CD4-positive, alpha-beta T cell (primary cell): ENCODE data around the gene HEPACAM2. TPM values are rescaled to one million over a fixed set of nuclear protein-coding genes. Genes with fewer than 3 reads are reported as not detected.

Source experiments
- ATAC-seq: fragments of 200-7000 bp; cut with Tn5 transposase; one replicate; pipeline ENCODE4 v1.10.0; 2022; ENCODE audit warnings: mild to moderate bottlenecking; ENCODE audit not compliant: poor library complexity
- CTCF ChIA-PET: fragments of 350-600 bp; sonication (Branson Sonifier 250); formaldehyde crosslinking; loops from one replicate; lab custom pipeline; 2021; ENCODE audit warnings: antibody characterized with exemption, inconsistent platforms; lab: Charles Lee
- POLR2A ChIA-PET: fragments of 350-600 bp; sonication (Branson Sonifier 250); formaldehyde crosslinking; loops from one replicate; lab custom pipeline; 2021; ENCODE audit warnings: antibody characterized with exemption, inconsistent platforms; lab: Charles Lee
- DNase-seq, 14 experiments: peaks; one replicate each; pipeline ENCODE4 v3.0.0-alpha.2; 2013 to 2020; ENCODE audit warnings: mixed read lengths in 2 of 14
- H3K27ac ChIP-seq, 2 donors: one replicate each; pipeline versions ENCODE4 v1.5.1 to v1.7.0; 2013; ENCODE audit warnings: low read length in 2 of 2, low read depth in 1 of 2, mild to moderate bottlenecking in 1 of 2
- H3K27me3 ChIP-seq, 2 experiments: 1 replicate in 1 of 2; 2 replicates in 1 of 2; pipeline versions ENCODE4 v1.6.1 to v1.7.0; 2013; ENCODE audit warnings: low read length in 2 of 2, control low read depth in 1 of 2, mild to moderate bottlenecking in 1 of 2, moderate library complexity in 1 of 2; ENCODE audit not compliant: insufficient read depth in 2 of 2, control insufficient read depth in 1 of 2
- H3K36me3 ChIP-seq: one replicate; pipeline ENCODE4 v1.6.1; 2013; ENCODE audit warnings: low read length, control low read depth; ENCODE audit not compliant: insufficient read depth
- H3K4me1 ChIP-seq: one replicate; pipeline ENCODE4 v1.6.1; 2013; ENCODE audit warnings: low read length, control low read depth; ENCODE audit not compliant: insufficient read depth
- H3K4me3 ChIP-seq: one replicate; pipeline ENCODE4 v1.5.1; 2013; ENCODE audit warnings: mild to moderate bottlenecking, low read length, moderate library complexity
- H3K9me3 ChIP-seq, 2 experiments: 1 replicate in 1 of 2; 2 replicates in 1 of 2; pipeline versions ENCODE4 v1.6.1 to v1.7.0; 2013; ENCODE audit warnings: low read length in 2 of 2, mild to moderate bottlenecking in 2 of 2, control low read depth in 1 of 2, moderate library complexity in 1 of 2; ENCODE audit not compliant: control insufficient read depth in 1 of 2, insufficient read depth in 1 of 2
- H3K27ac Mint-ChIP-seq: one replicate; pipeline ENCODE4 v1.8.0; 2020; ENCODE audit warnings: mixed read lengths
- H3K27me3 Mint-ChIP-seq: one replicate; pipeline ENCODE4 v1.8.0; 2021; ENCODE audit warnings: mixed read lengths
- H3K36me3 Mint-ChIP-seq: one replicate; pipeline ENCODE4 v1.8.0; 2021; ENCODE audit warnings: low read depth, mixed read lengths
- H3K4me1 Mint-ChIP-seq: one replicate; pipeline ENCODE4 v1.8.0; 2021; ENCODE audit warnings: low read depth, mixed read lengths
- H3K4me3 Mint-ChIP-seq: one replicate; pipeline ENCODE4 v1.8.0; 2020; ENCODE audit warnings: mild to moderate bottlenecking, mixed read lengths
- H3K9me3 Mint-ChIP-seq: one replicate; pipeline ENCODE4 v1.8.0; 2020; ENCODE audit warnings: mixed read lengths
- CTCF ChIP-seq: fragments of 200-600 bp; IDR thresholded peaks from one replicate; pipeline ENCODE4 v1.8.0; 2022; ENCODE audit warnings: antibody characterized with exemption, mild to moderate bottlenecking
- intact Hi-C, 2 experiments: fragments of 100-400 bp; cut with DNase I in 1 of 2; cut with micrococcal nuclease in 1 of 2; formaldehyde crosslinking; loops; one replicate each; pipeline versions ENCODE4 v1.15.1 to v1.9.0; 2023 to 2025; cut with DNase I, micrococcal nuclease
- total RNA-seq, 174 experiments: library from RNA in 2 of 174; stranded (reverse) in 2 of 174; gene quantifications; one replicate each; pipeline ENCODE4 v1.2.3 and lab custom pipeline; 2021 to 2026

Gene HEPACAM2
- total RNA-seq, 2 experiments from 2014 or later, result not detected

- Histone ChIP-seq H3K9me3 (no peaks in the 10 kb centered on the region), H3K27me3 (no peaks in the 10 kb centered on the region)
These were observed 32.4 kb upstream of the HEPACAM2 start for GRCh38 chr7:93258661-93259060.

GRCh38 chr7:93249491-93250148, 23.4 kb upstream of the HEPACAM2 start:
- Histone ChIP-seq H3K9me3 (no peaks in the 10 kb centered on the region), H3K27me3 (no peaks in the 10 kb centered on the region), H3K27ac (no peak overlapping the region), H3K36me3 (peaks cover 8% of the 10 kb centered on the region), H3K4me1 (no peaks in the 10 kb centered on the region), H3K4me3 (no peak overlapping the region)
- ChIA-PET POLR2A (no interaction called here), CTCF (no interaction called here)
- intact Hi-C loops, result loop anchor here in 1 of 2 experiments (2.0 to 5.0 kb wide), 2 partner anchors 839 to 1183 kb away; no protein-coding TSS in a partner anchor
- Mint-ChIP-seq H3K4me1 (peaks cover 26% of the 10 kb centered on the region), H3K27ac (no peak overlapping the region), H3K4me3 (no peak overlapping the region), H3K9me3 (no peaks in the 10 kb centered on the region), H3K36me3 (peaks cover 17% of the 10 kb centered on the region), H3K27me3 (no peaks in the 10 kb centered on the region)
- no peak for TF ChIP-seq CTCF
- ATAC-seq (no peak), DNase-seq (no peak)

More at GRCh38 chr7:93258661-93259060, 32.4 kb upstream of the HEPACAM2 start:
- DNase-seq, result no peak
- intact Hi-C loops, result no loop called here
- Histone ChIP-seq H3K4me1 (no peaks in the 10 kb centered on the region), H3K27ac (no peak overlapping the region), H3K36me3 (peaks cover 40% of the 10 kb centered on the region), H3K4me3 (no peak overlapping the region)
- Mint-ChIP-seq H3K9me3 (no peaks in the 10 kb centered on the region), H3K4me1 (no peaks in the 10 kb centered on the region), H3K27me3 (no peaks in the 10 kb centered on the region), H3K36me3 (peaks cover 67% of the 10 kb centered on the region), H3K4me3 (no peak overlapping the region), H3K27ac (no peak overlapping the region)
- POLR2A ChIA-PET, result no interaction called here
- CTCF ChIA-PET, result interaction anchor here (1.3 kb wide), 1 partner anchor 13 kb away, joined by 3 read pairs; no protein-coding TSS in a partner anchor
- TF ChIP-seq CTCF, result no peak
- no peak for ATAC-seq

GRCh38 chr7:93245525-93246432, 19.5 kb upstream of the HEPACAM2 start:
- H3K4me3 ChIP-seq, result peak overlapping the region; percentile 5

More at GRCh38 chr7:93245525-93246432, 19.5 kb upstream of the HEPACAM2 start:
- POLR2A ChIA-PET, result interaction anchor here (1.1 kb wide), 1 partner anchor 13 kb away, joined by 3 read pairs; the partner anchor contains the start of gene VPS50
- ATAC-seq, result peak; percentile 55
- Histone ChIP-seq H3K27ac (no peak overlapping the region), H3K9me3 (no peaks in the 10 kb centered on the region), H3K27me3 (no peaks in the 10 kb centered on the region), H3K4me1 (no peaks in the 10 kb centered on the region), H3K36me3 (peaks cover 7% of the 10 kb centered on the region)
- TF ChIP-seq CTCF, result peak; percentile 90
- intact Hi-C loops, result loop anchor here (1.0 to 5.0 kb wide), 3 partner anchors 842 to 1187 kb away; no protein-coding TSS in a partner anchor
- Mint-ChIP-seq H3K36me3 (peaks cover 6% of the 10 kb centered on the region), H3K4me3 (peak overlapping the region; percentile 79), H3K27ac (peak overlapping the region; percentile 40), H3K27me3 (no peaks in the 10 kb centered on the region), H3K9me3 (no peaks in the 10 kb centered on the region), H3K4me1 (peaks cover 26% of the 10 kb centered on the region)
- CTCF ChIA-PET, result interaction anchor here (0.7 to 1.2 kb wide), 5 partner anchors 13 to 842 kb away, joined by 3 to 7 read pairs (median 3); partner anchors contain the start of gene VPS50
- peak in 3 of 14 experiments; percentile 48 to 55 (median 51) for DNase-seq
